GM19397 (cell line): ENCODE results near the gene SNX25.

Experiments used
- ATAC-seq: cut with Tn5 transposase; IDR thresholded peaks from one replicate; pipeline ENCODE4 v1.9.1; 2021; ENCODE audit warnings: mild to moderate bottlenecking, moderate library complexity; ENCODE audit not compliant: unreplicated experiment

SNX25 gene

GRCh38 chr4:185363251-185363650 lies 153.9 kb downstream of the SNX25 start:
- no peak for ATAC-seq

GRCh38 chr4:185364886-185365285 lies 155.5 kb downstream of the SNX25 start:
- ATAC-seq: no peak

DNA sequence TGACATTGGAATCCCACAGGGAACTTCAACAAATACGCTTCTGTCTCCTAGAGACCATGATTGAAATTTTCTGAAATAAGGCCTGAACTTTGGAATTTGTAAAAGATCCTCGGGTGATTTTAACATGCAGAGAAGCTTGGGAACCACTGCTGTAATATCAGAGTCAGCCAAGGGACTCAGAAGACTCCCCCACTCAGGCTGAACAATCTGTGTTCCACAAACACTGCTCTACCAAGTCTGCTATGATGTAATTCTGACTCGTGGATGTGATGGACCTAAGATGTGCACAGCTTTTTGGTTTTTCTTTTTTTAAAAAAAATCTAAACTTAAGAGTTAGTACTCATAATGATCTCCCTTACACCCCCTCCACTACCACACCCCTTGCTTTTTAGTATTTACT lies 160.3 kb downstream of the SNX25 start:
- ATAC-seq: no peak

- ATAC-seq: no peak
These were observed 161.0 kb downstream of the SNX25 start for GRCh38 chr4:185370268-185370949.

DNA sequence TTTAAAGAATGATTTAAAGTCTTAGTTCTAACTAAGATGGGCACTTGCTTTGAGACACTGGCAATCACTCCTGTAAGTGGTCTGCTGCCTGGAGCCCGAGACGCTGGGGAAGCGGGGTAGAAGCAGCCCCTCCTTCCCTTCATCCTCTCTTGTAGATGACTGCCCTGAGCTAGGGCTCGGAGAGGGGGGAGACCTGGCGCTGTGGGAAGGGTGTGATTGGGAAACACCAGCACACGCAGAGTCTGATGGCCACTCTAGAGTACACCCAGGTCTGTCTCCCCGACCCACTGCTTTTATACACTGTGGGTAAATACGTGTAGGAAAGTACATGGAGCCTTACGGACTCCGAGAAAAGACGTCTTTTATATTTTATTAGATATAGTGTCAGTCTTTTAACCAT lies 162.3 kb downstream of the SNX25 start:
- no peak for ATAC-seq

- ATAC-seq: no peak
These were observed 164.6 kb downstream of the SNX25 start for GRCh38 chr4:185374027-185374426.

DNA sequence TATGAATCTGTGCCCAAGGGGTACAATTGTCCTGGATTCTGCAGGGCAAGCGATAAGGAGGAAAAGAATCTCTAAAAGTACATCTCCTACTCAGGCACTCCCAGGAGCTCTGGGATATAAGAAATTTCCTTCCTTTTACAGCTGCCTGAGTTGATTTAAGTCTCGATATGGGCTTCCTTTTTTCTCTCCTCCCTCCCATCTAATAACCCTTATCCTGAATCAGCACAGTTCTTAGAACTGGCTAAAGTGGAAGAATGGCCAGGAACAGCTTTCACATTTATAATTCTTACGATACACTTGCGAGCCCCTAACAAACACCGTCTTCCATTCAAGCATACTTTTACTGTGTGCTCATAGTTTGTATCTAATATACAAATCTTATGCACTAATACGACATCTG lies 165.2 kb downstream of the SNX25 start:
- ATAC-seq: no peak

DNA sequence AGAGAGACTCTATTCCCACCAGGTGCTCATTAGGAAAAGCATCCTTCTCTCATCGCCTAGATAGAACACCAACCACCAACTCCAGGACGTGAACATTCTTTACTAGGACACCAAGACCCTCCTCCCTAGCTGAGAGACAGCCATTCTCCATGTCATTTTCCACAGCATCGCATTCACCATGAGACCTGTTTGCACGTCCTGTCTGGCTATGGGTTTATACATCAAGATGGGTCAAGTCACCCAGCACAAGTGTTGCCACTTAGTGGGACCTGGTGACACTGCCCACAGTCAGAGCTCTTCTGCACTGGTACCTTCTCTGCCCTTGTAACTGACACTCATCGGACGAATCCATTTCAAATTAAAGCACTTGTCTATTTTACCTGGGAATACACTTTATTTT lies 168.9 kb downstream of the SNX25 start:
- ATAC-seq: no peak

- no peak for ATAC-seq
These were observed 170.2 kb downstream of the SNX25 start for GRCh38 chr4:185379326-185380295.

GRCh38 chr4:185380320-185380719 lies 170.9 kb downstream of the SNX25 start:
- no peak for ATAC-seq

- ATAC-seq: no peak
These were observed 172.1 kb downstream of the SNX25 start for GRCh38 chr4:185381288-185382196.

GRCh38 chr4:185382754-185383153 lies 173.4 kb downstream of the SNX25 start:
- no peak for ATAC-seq

- ATAC-seq: no peak
These were observed 174.1 kb downstream of the SNX25 start for GRCh38 chr4:185383451-185383850.

DNA sequence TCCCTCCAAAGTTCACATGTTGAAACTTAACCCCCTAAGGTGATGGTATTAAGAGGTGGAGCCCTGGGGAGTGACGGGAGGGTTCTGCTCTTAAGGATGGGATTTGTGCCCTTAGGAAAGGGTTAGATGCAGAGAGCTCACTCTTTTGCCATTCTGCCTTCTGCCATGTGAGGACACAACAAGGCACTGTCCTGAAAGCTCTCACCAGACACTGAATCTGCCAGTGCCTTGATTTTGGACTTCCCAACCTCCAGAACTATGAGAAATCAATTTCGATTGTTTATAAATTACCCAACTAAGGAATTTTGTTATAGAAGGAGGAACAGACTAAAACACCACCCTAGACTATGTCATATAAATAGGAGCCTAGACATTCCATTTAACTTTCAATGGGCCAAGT lies 174.7 kb downstream of the SNX25 start:
- no peak for ATAC-seq

- no peak for ATAC-seq
These were observed 175.5 kb downstream of the SNX25 start for GRCh38 chr4:185384930-185385331.

DNA sequence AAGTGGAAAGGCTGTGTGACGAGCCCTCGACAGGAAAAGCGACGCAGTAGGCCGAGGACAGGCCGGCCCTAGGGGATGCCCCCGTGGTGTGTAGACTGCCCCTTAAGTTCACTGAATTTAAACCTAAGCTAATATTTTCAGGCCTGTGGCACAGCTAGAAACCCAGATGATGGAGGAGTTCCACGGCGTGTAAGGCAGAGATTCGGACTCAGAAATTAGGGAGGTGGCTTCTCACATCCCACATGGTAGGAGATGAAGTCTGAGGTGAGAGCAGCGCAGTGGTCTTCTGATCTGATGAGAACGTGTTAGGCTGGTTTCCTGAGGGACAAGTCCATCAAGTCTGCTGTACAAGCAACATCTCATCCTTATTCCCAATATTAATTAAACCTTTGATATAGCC lies 178.6 kb downstream of the SNX25 start:
- ATAC-seq: no peak

- no peak for ATAC-seq
These were observed 181.5 kb downstream of the SNX25 start for GRCh38 chr4:185390941-185391340.

DNA sequence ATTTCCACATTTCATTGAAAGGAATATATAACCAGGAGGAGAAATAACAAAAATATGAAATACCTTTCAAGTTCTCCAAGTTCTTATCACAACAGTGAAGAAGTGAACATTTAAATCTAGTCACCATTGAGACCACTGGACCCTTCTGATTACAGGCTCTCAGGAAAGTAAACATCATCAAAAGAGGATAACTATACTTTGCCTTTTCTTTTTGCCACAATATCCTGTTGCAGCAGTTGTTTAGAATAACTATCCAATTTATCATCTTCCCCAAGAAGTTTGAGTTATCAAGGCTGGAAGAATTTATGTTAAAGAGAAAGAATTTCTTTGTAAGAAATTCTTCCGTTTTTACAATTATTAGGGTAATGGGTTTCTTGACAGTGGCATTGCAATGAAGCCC lies 182.8 kb downstream of the SNX25 start:
- ATAC-seq: no peak

DNA sequence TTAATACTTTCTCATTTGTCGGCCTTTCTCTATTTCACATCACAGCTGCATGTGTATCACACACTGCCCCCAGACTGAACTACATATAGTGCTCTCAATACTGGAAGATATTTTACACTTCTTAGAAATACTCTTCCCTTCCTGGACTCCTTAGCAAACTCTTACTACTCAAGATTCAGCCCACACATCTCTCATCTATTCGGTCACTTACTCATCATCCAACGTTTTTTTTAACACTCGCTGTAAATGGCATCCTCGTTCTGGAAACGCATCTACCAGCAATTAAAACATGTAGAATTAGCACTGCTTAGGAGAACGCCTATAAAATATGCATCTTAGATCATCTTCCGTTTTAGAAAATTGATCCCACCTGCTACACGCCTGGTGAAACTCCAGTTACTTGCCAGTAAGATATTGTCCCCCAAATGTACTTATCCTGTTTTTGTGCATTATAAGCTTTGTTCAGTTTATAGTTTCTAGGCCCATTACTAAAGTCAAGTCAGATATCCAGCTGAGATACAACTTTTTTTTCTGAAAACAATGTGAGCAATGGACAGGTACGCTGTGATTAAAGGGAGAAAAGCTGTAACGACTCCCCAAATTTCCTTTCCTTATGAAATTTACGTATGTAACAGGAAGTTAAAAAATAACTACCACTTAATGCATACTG lies 185.3 kb downstream of the SNX25 start:
- no peak for ATAC-seq

GRCh38 chr4:185395238-185395955 lies 186.0 kb downstream of the SNX25 start, which contains the start of gene LRP2BP:
TSS of gene LRP2BP (minus strand) at chr4:185395924. CDS start at chr4:185378186, 17,738 bp downstream.
- ATAC-seq: no peak
